Caco-2 (cell line): ENCODE data around the gene ZNF217. TPM values are rescaled to one million over a fixed set of nuclear protein-coding genes. Genes with fewer than 3 reads are reported as not detected.
"Not testable (repeated sequence)": the region's sequence is repeated elsewhere in the genome, so short reads cannot be mapped to it uniquely, and the experiment has no call there.

Source experiments
- BruUV-seq: library from RNA; stranded (reverse); fragments of 400-500 nt; replicated peaks from 2 replicates; lab custom pipeline; 2021; lab: Mats Ljungman, UMichigan
- CTCF ChIA-PET: fragments of 300-600 bp; sonication (Branson Sonifier 250); formaldehyde crosslinking; loops from one replicate; lab custom pipeline; 2022; ENCODE audit warnings: antibody characterized with exemption; lab: Charles Lee
- POLR2A ChIA-PET: fragments of 300-600 bp; sonication (Branson Sonifier 250); formaldehyde crosslinking; loops from one replicate; lab custom pipeline; 2022; ENCODE audit warnings: antibody characterized with exemption; lab: Charles Lee
- DNase-seq, 2 experiments: peaks; one replicate each; pipeline versions ENCODE4 v3.0.0 to v3.0.0-alpha.2; 2020 to 2022
- H3K27me3 ChIP-seq: replicated peaks from 2 replicates; pipeline ENCODE4 v1.6.0; 2011; ENCODE audit warnings: low read length; ENCODE audit not compliant: control insufficient read depth, insufficient read depth
- H3K36me3 ChIP-seq: 2 replicates; pipeline ENCODE4 v1.5.1; 2011; ENCODE audit warnings: low read length; ENCODE audit not compliant: control insufficient read depth, insufficient read depth
- H3K4me1 ChIP-seq: fragments of 250-450 bp; sonication (Bioruptor Pico); 2 replicates; pipeline ENCODE4 v1.5.1; 2020; ENCODE audit warnings: mild to moderate bottlenecking
- H3K4me3 ChIP-seq: 2 replicates; pipeline ENCODE4 v1.5.1; 2011; ENCODE audit warnings: low read depth, mild to moderate bottlenecking, control low read depth, low read length
- H3K9me3 ChIP-seq: fragments of 250-450 bp; sonication (Bioruptor Pico); 2 replicates; pipeline ENCODE4 v1.5.1; 2020; ENCODE audit warnings: mild to moderate bottlenecking, moderate library complexity
- H3K27ac Mint-ChIP-seq: one replicate; pipeline ENCODE4 v1.8.0; 2022; ENCODE audit warnings: mixed read lengths; ENCODE audit not compliant: unreplicated experiment
- H3K27me3 Mint-ChIP-seq: one replicate; pipeline ENCODE4 v1.8.0; 2022; ENCODE audit warnings: mixed read lengths; ENCODE audit not compliant: insufficient read depth, unreplicated experiment
- H3K36me3 Mint-ChIP-seq: one replicate; pipeline ENCODE4 v1.8.0; 2022; ENCODE audit warnings: mild to moderate bottlenecking, mixed read lengths; ENCODE audit not compliant: insufficient read depth, unreplicated experiment
- H3K4me1 Mint-ChIP-seq: one replicate; pipeline ENCODE4 v1.8.0; 2022; ENCODE audit warnings: low read depth, mixed read lengths; ENCODE audit not compliant: unreplicated experiment
- H3K4me3 Mint-ChIP-seq: one replicate; pipeline ENCODE4 v1.8.0; 2022; ENCODE audit warnings: mild to moderate bottlenecking, moderate library complexity, mixed read lengths; ENCODE audit not compliant: unreplicated experiment
- H3K9me3 Mint-ChIP-seq: one replicate; pipeline ENCODE4 v1.8.0; 2022; ENCODE audit warnings: mixed read lengths; ENCODE audit not compliant: unreplicated experiment
- intact Hi-C: fragments of 100-400 bp; cut with micrococcal nuclease; formaldehyde crosslinking; loops from one replicate; pipeline ENCODE4 v1.10.0; 2022; ENCODE audit not compliant: unreplicated experiment
- total RNA-seq: library from RNA; stranded (reverse); gene quantifications from 2 replicates; pipeline ENCODE4 v1.2.3, GENCODE V29; 2022
- TF ChIP-seq, protein P1 (sequence below), 2 experiments: fragments of 200-600 bp in 1 of 2; IDR thresholded peaks; 1 replicate in 1 of 2; 2 replicates in 1 of 2; pipeline versions ENCODE4 v1.5.1 to v1.8.0; 2011 to 2022; ENCODE audit warnings: antibody characterized with exemption in 1 of 2, control low read depth in 1 of 2, inconsistent platforms in 1 of 2, low read depth in 1 of 2, low read length in 1 of 2, mild to moderate bottlenecking in 1 of 2, moderate library complexity in 1 of 2; ENCODE audit not compliant: insufficient read depth in 1 of 2, severe bottlenecking in 1 of 2, unreplicated experiment in 1 of 2

The ZNF217 gene
- total RNA-seq, 1 experiment from 2014 or later, result 65.5 TPM

DNA sequence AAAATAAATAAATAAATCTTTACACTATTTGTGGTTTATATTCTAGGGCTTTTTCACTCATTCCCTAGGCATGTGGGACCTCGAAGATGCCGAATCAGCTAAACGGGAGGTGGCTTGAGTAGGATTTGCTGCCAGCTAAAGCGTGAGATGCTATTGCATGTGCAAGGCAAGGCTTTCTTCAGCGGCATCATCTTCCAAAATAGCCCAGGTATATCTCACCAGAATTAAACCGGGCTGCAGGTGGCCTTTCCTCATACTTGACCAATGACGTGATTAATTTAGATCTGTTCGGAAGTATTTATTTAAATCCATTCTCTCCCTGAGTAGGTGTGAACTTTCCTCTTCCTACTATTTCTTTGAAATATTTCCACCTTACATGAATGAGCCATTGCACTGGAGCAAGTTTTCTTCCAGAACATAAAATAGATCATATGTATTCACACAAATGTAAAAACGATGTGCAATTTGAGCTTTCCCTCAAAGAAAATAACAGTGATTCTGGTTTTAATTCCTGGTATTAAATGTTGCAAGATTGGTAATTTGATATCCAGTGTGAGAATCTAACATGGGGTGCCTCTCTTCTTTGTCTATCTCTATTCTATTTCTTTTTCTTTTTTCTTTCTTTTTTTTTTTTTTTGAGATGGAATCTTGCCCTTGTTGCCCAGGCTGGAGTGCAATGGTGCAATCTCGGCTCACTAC, 24.3 kb upstream of the ZNF217 start:
- Histone ChIP-seq H3K9me3 (no peaks in the 10 kb centered on the region), H3K4me1 (peaks cover 29% of the 10 kb centered on the region), H3K4me3 (no peak overlapping the region), H3K36me3 (no peaks in the 10 kb centered on the region), H3K27me3 (no peaks in the 10 kb centered on the region)
- POLR2A ChIA-PET, result no interaction called here
- CTCF ChIA-PET, result no interaction called here
- intact Hi-C loops, result no loop called here
- Mint-ChIP-seq H3K9me3 (no peaks in the 10 kb centered on the region), H3K36me3 (no peaks in the 10 kb centered on the region), H3K27me3 (no peaks in the 10 kb centered on the region), H3K27ac (no peak overlapping the region), H3K4me3 (no peak overlapping the region), H3K4me1 (peaks cover 25% of the 10 kb centered on the region)
- BruUV-seq, result no TSS peak
- peak in 1 of 2 experiments; percentile 39 for DNase-seq
- TF ChIP-seq, protein P1, sequence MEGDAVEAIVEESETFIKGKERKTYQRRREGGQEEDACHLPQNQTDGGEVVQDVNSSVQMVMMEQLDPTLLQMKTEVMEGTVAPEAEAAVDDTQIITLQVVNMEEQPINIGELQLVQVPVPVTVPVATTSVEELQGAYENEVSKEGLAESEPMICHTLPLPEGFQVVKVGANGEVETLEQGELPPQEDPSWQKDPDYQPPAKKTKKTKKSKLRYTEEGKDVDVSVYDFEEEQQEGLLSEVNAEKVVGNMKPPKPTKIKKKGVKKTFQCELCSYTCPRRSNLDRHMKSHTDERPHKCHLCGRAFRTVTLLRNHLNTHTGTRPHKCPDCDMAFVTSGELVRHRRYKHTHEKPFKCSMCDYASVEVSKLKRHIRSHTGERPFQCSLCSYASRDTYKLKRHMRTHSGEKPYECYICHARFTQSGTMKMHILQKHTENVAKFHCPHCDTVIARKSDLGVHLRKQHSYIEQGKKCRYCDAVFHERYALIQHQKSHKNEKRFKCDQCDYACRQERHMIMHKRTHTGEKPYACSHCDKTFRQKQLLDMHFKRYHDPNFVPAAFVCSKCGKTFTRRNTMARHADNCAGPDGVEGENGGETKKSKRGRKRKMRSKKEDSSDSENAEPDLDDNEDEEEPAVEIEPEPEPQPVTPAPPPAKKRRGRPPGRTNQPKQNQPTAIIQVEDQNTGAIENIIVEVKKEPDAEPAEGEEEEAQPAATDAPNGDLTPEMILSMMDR (IDR thresholded peaks at IDR 0.05; ENCODE audit: insufficient read depth in 1 of 2, low read depth in 1 of 2, low read length in 1 of 2, severe bottlenecking in 1 of 2, unreplicated experiment in 1 of 2), result no peak

DNA sequence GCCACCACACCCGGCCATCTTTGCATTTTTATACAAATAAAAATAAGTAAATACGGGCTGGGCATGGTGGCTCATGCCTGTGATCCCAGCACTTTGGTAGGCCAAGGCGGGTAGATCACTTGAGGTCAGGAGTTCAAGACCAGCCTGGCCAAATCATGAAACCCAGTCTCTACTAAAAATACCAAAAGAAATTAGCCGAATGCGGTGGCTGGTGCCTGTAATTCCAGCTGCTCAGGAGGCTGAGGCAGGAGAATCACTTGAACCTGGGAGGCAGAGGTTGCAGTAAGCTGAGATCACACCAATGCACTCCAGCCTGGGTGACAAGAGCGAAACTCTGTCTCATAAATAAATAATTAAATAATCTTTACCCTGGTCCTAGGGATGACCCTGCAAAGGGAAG, 22.9 kb upstream of the ZNF217 start:
- peak in 1 of 2 experiments; percentile 17 for DNase-seq
- H3K9me3 Mint-ChIP-seq, CTCF ChIA-PET, POLR2A ChIA-PET, H3K4me3 ChIP-seq, BruUV-seq, H3K4me3 Mint-ChIP-seq, H3K9me3 ChIP-seq, intact Hi-C loops, H3K27ac Mint-ChIP-seq, H3K36me3 ChIP-seq, H3K27me3 ChIP-seq, H3K27me3 Mint-ChIP-seq, H3K36me3 Mint-ChIP-seq: not testable (repeated sequence)
- H3K4me1 ChIP-seq, result peaks cover 16% of the 10 kb centered on the region
- H3K4me1 Mint-ChIP-seq, result peaks cover 16% of the 10 kb centered on the region

DNA sequence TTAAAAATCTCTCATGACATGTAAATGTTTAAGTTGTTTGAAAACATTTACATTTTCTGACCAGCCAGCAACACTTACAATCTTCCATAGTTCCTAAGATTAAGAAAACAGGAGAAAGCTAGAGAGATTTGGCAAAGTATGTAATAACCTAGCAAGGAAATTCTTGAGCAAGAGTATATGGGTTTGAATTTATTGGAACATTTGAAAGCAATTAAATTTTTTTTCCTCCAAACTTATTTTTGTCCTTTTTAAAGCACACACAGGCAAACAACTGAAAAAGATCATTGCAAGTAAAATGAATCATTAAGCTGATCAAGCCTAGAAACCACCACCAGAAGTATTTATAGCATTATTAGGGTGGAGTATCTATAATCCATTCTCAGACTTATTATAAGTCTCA, 20.1 kb upstream of the ZNF217 start:
- DNase-seq, result no peak
- Histone ChIP-seq H3K36me3 (no peaks in the 10 kb centered on the region), H3K27me3 (no peaks in the 10 kb centered on the region), H3K9me3 (no peaks in the 10 kb centered on the region), H3K4me1 (peaks cover 14% of the 10 kb centered on the region), H3K4me3 (no peak overlapping the region)
- Mint-ChIP-seq H3K9me3 (no peaks in the 10 kb centered on the region), H3K27me3 (no peaks in the 10 kb centered on the region), H3K27ac (no peak overlapping the region), H3K4me1 (peaks cover 25% of the 10 kb centered on the region), H3K4me3 (no peak overlapping the region), H3K36me3 (no peaks in the 10 kb centered on the region)
- BruUV-seq, result no TSS peak
- POLR2A ChIA-PET, result no interaction called here
- intact Hi-C loops, result no loop called here
- CTCF ChIA-PET, result interaction anchor here (0.7 to 1.3 kb wide), 6 partner anchors 9 to 326 kb away, joined by 3 to 14 read pairs (median 5); no protein-coding TSS in a partner anchor
- TF ChIP-seq, protein P1 (IDR thresholded peaks at IDR 0.05; ENCODE audit: insufficient read depth in 1 of 2, low read depth in 1 of 2, low read length in 1 of 2, severe bottlenecking in 1 of 2, unreplicated experiment in 1 of 2), result no peak

DNA sequence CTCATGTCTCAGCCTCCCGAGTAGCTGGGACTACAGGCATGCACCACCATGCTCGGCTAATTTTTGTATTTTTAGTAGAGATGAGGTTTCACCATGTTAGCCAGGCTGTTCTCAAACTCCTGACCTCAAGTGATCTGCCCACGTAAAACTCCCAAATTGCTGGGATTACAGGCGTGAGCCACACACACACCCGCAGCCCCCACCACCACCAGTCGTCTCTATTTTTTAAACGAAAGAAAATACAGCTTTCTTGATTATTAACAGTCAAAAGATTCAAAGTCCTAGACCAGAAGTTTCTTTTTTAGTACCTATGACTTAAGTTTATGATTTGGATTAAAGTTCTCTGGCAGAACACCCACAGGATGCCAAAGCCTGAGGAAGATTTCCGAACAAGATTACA, 18.6 kb upstream of the ZNF217 start:
- H3K27ac Mint-ChIP-seq, H3K27me3 ChIP-seq, DNase-seq, H3K27me3 Mint-ChIP-seq, H3K9me3 ChIP-seq, H3K36me3 Mint-ChIP-seq, intact Hi-C loops, H3K4me3 ChIP-seq, H3K4me3 Mint-ChIP-seq, BruUV-seq, H3K9me3 Mint-ChIP-seq, H3K36me3 ChIP-seq: not testable (repeated sequence)
- CTCF ChIA-PET, result interaction anchor here (0.7 to 1.3 kb wide), 4 partner anchors 12 to 327 kb away, joined by 4 to 14 read pairs (median 6); no protein-coding TSS in a partner anchor
- peaks cover 14% of the 10 kb centered on the region for H3K4me1 ChIP-seq
- peaks cover 26% of the 10 kb centered on the region for H3K4me1 Mint-ChIP-seq
- POLR2A ChIA-PET, result interaction anchor here (0.8 to 1.1 kb wide), 2 partner anchors 11 to 126 kb away, joined by 3 to 4 read pairs; no protein-coding TSS in a partner anchor
